ENCODE measurements around the gene IGFLR1.

DNA sequence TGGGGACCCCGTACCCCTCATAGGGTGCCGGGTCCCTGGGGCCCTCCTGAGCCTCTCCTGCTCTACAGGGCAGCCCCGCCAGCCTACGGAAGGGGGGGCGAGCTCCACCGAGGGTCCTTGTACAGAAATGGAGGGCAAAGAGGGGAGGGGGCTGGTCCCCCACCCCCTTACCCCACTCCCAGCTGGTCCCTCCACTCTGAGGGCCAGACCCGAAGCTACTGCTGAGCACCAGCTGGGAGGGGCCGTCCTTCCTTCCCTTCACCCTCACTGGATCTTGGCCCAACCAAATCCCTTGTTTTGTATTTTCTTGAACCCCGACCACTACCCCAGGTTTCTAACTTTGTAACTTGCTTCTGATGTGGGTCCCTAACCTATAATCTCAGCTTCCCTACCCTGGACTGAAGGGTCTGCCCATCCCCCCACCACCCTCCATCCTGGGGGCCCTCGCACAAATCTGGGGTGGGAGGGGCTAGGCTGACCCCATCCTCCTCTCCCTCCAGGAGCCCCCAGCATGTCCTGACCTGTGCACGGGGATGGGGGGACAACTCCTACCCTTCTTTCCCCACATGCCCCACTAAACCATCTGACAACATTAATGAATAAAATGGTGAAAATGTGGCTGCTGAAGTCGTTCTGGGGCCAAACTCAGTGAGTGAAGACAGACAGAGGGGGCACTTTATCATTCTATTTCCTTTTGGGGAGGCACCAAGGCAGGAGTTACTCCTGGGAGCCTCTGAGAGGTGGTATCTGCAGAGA, 46.1 kb upstream of the IGFLR1 start:
- no peak for TF ChIP-seq GATA2 (IDR thresholded peaks at IDR 0.05; ENCODE audit: low read depth, low read length)
- TF ChIP-seq GATA3 (IDR thresholded peaks at IDR 0.05; ENCODE audit: low read depth, low read length) = no peak
